HG02884 (cell line): ENCODE measurements around the gene TMEM225B.
"Not testable (repeated sequence)": the region's sequence is repeated elsewhere in the genome, so short reads cannot be mapped to it uniquely, and the experiment has no call there.

ENCODE experiments used
- ATAC-seq: cut with Tn5 transposase; IDR thresholded peaks from one replicate; pipeline ENCODE4 v1.9.1; 2021; ENCODE audit warnings: mild to moderate bottlenecking, moderate library complexity; ENCODE audit not compliant: unreplicated experiment

The TMEM225B gene

GRCh38 chr7:99623091-99623693 is 25.1 kb downstream of the TMEM225B start:
- ATAC-seq: no peak

DNA sequence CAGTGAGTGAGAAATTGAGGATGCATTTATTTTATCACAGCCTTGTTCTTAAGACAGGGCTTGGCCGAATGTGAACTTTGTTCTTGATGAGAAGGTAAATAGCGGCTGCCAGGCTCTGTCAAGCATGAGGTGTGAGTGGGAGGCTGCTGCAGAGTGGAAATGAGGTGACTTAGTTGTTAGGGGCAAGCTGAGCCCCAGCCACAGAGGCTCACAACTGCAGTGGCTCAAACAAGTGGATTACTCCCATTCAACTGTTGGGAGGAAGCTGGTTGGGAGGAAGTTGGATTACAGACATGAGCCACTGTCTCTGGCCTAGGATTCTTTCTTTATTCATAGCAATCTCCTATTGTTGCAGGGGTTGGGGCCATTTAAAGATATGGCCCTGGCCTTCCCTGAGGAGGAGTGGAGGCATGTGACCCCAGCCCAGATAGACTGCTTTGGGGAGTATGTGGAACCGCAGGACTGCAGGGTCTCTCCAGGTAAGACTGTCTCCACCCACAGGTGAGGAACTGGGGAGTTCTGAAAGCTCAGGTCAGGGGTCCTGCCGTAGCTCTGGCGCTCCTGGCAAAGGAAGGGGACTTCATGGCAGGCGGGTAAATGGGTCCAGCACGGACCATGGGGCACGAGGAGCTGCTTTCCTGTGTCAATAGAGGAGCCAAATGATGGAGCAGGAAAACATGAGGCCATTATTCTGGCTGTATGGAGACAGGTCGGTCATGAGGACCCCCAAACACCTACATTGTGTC is 25.8 kb downstream of the TMEM225B start:
- no peak for ATAC-seq

GRCh38 chr7:99624484-99624883 is 26.4 kb downstream of the TMEM225B start:
- no peak for ATAC-seq

DNA sequence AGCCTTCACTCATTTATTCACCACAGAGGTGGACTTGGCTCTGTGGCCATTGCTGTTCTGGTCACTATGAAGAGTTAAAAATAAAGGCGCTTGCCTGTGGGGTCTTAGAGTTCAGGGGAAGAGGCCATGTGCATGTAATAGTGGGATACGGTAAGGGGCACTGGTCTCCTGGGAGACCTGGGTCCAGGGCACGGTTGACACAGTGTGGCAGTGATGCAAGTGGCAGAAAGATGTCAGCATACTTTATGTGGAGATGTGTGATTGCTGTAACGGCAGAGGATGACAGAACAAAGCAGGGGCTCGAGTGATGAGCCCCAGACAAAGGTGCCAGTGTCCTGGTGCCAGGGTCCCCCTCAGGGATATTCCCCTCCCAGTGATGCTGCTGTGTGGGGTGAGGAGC is 27.3 kb downstream of the TMEM225B start:
- no peak for ATAC-seq

- ATAC-seq: no peak
Observed at GRCh38 chr7:99625961-99626360, 27.9 kb downstream of the TMEM225B start.

DNA sequence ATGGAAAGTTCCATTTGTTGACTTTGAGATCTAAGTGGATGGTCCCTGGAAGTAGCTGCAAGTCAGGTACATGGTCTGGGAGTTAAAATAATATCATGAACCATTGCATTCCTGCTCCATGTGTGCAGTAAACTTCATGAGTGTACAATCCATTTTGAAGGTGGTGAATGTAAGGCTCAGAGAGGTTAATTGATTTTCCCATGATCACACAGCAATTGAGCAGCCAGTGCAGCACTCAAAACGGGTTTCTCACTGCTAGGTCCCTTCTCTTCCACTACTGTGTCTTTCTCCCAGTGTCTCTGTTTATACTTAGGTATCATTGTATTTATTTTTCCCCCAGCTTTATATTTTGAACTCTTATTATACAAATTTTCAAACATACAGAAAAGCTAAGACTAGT is 28.6 kb downstream of the TMEM225B start:
- ATAC-seq: no peak

- ATAC-seq: no peak
Observed at GRCh38 chr7:99627513-99627912, 29.4 kb downstream of the TMEM225B start.

GRCh38 chr7:99628471-99629465 is 30.7 kb downstream of the TMEM225B start:
- no peak for ATAC-seq

DNA sequence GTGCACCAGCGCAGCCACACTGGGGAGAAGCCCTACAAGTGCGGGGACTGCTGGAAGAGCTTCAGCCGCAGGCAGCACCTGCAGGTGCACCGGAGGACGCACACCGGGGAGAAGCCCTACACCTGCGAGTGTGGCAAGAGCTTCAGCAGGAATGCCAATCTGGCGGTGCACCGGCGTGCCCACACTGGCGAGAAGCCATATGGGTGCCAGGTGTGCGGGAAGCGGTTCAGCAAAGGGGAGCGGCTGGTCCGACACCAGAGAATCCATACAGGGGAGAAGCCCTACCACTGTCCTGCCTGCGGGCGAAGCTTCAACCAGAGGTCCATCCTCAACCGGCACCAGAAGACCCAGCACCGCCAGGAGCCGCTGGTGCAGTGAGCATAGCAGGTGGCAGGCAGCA is 31.6 kb downstream of the TMEM225B start:
- no peak for ATAC-seq

DNA sequence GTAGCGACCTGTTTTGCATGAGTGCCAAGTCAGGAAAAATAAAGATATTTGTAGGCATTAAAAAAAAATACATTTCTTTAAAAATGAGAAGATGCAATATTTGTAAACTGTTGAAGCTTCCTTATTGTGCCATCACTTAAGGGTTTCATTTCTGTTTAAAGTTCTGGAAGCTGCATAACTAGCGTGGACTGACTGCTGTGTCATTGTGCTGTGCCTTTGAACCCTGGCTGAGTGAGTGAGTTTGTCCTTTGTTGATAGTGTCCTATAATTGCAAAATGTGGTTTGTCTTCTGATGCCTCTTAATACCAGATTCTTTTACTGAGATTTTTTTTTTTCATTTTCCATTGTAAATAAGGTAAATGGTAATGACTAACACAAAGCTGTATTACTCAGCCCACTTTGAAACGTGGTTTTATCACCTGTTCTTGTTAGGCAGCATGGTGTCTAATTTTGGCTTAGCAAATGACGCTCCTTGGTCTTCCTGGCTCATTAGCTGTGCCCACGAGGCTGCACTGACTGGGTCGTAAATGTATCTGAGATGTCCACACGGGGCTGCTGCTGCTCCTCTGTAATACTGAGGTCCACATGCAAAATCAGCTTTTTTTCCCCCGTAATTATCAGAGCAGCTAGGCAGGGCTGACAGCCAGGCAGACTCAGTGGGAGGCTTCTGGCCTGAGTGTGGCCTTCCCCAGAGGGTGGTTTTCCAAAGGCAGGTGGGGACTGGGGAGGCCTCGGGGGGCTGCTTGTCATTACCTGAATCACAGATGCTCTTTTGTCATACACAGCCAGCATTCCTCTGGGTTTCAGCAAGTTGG is 33.4 kb downstream of the TMEM225B start:
- ATAC-seq: no peak

- not testable (repeated sequence) for ATAC-seq
Observed at GRCh38 chr7:99637414-99637813, 39.3 kb downstream of the TMEM225B start.

- ATAC-seq: no peak
Observed at GRCh38 chr7:99638731-99639130, 40.7 kb downstream of the TMEM225B start.

DNA sequence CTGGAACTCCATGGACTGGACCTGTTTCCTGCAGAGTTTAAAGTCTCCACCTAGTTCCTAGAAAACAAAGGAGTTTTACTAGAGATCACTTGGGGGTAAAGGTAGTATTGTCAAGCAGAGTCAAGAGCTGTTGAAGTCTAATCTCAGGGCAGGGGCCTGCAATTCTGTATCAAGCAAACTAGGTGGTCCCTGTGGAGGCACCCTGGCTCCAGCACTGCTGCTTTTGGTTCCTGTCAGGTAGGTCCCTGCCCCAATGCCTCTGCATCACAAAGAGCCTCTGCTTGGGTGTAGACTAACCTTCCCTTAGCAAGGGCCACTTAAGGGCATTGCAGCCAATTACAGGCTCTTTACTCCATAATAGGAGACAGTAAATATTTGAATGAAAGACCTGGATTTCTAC is 41.2 kb downstream of the TMEM225B start:
- no peak for ATAC-seq

- ATAC-seq: no peak
Observed at GRCh38 chr7:99642027-99642426, 44.0 kb downstream of the TMEM225B start.

- no peak for ATAC-seq
Observed at GRCh38 chr7:99643464-99643863, 45.4 kb downstream of the TMEM225B start.

DNA sequence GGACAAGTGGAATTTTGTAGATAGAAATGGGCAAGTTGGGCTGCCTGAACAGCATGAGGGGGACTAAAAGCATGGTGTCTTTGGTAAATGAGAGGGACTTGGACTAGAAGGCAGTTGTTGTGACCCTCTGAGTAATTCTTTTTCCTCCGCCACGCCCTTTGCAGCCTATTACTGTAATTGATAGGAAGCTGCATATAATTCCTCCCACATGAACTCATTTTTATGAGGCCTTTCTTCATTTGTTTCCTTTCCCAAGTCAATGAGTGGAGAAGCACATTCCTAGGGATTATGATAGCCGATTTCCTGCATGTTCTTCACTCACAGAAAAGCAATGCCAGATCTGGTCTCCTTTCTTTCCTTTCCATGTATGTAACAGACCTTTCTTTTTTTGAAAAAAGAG is 46.4 kb downstream of the TMEM225B start:
- no peak for ATAC-seq

DNA sequence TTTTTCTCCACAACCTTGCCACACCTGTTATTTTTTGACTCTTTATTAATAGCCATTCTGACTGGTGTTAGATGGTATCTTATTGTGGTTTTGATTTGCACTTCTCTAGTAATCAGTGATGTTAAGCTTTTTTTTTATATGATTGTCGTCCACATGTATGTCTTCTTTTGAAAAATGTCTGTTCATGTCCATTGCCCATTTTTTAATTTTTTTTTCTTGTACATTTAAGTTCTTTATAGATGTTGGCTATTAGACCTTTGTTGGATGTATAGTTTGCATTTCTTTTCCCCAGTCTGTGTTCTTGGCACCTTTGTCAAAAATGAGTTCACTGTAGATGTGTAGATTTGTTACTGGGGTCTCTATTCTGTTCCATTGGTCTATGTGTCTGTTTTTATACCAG is 47.5 kb downstream of the TMEM225B start:
- no peak for ATAC-seq

DNA sequence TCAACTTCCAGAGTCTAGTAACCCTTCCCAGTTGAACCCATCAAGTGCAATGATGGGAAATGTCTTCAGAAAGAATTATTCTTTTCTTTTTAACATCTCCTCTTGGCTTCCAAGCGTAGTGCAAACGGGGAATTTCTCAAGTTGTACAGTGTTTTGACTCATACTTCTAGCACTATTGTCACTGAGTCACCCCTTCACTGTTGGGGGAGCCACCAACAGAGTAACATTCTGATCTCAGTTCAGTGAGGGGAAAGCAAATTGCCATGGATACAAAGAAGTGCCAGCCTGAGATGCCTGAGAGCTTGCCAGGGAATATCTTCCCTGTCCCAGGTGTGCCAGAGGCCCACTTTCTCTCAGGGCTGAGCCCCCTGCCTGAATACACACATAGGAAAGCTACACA is 50.8 kb downstream of the TMEM225B start:
- no peak for ATAC-seq

- ATAC-seq: no peak
Observed at GRCh38 chr7:99651290-99651689, 53.2 kb downstream of the TMEM225B start.

DNA sequence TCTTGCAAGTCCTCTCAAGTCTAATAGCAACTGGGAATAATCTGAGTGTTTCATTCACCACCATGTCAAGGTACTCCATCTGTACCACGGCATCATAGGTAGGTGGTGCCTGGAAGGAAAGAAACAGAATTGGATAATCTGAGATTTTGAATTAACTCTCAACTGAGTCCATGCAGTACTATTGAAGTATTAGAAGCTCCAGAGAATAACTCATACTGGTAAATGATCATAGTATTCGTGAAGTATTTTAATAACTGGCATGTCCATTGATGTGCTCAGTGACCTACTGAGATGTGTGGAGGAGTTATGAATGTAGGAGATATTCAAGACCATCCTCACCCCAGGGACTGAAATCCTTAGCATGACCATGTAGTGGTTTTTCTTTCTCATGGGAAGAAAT is 54.6 kb downstream of the TMEM225B start:
- ATAC-seq: no peak

DNA sequence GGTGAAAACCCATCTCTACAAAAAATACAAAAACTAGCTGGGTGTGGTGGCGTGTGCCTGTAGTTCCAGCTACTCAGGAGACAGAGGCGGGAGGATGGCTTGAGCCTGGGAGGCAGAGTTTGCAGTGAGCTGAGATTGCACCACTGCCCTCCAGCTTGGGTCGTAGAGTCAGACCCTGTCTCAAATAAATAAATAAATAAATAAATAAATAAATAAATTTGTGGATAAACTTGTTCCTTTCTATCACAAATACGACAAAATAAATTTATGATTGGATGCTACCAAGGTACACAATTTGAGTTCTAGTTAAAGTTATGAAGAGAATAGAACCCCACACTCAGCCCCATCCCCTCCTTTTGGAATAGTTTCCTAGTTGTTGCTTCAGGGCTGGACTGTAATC is 55.2 kb downstream of the TMEM225B start:
- ATAC-seq: not testable (repeated sequence)
